Epithelial cell of umbilical artery (primary cell): ENCODE data around the gene ARHGEF10L. TPM values are rescaled to one million over a fixed set of nuclear protein-coding genes. Genes with fewer than 3 reads are reported as not detected.

Source experiments
- total RNA-seq: library from RNA; depleted of rRNA; stranded (reverse); fragments of >200 nt; gene quantifications from 2 replicates; pipeline ENCODE4 v1.2.3, GENCODE V29; 2014

ARHGEF10L gene, protein sequence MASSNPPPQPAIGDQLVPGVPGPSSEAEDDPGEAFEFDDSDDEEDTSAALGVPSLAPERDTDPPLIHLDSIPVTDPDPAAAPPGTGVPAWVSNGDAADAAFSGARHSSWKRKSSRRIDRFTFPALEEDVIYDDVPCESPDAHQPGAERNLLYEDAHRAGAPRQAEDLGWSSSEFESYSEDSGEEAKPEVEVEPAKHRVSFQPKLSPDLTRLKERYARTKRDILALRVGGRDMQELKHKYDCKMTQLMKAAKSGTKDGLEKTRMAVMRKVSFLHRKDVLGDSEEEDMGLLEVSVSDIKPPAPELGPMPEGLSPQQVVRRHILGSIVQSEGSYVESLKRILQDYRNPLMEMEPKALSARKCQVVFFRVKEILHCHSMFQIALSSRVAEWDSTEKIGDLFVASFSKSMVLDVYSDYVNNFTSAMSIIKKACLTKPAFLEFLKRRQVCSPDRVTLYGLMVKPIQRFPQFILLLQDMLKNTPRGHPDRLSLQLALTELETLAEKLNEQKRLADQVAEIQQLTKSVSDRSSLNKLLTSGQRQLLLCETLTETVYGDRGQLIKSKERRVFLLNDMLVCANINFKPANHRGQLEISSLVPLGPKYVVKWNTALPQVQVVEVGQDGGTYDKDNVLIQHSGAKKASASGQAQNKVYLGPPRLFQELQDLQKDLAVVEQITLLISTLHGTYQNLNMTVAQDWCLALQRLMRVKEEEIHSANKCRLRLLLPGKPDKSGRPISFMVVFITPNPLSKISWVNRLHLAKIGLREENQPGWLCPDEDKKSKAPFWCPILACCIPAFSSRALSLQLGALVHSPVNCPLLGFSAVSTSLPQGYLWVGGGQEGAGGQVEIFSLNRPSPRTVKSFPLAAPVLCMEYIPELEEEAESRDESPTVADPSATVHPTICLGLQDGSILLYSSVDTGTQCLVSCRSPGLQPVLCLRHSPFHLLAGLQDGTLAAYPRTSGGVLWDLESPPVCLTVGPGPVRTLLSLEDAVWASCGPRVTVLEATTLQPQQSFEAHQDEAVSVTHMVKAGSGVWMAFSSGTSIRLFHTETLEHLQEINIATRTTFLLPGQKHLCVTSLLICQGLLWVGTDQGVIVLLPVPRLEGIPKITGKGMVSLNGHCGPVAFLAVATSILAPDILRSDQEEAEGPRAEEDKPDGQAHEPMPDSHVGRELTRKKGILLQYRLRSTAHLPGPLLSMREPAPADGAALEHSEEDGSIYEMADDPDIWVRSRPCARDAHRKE (N-terminal part only)
- 5.6 and 5.8 TPM in 2 replicates for total RNA-seq

DNA sequence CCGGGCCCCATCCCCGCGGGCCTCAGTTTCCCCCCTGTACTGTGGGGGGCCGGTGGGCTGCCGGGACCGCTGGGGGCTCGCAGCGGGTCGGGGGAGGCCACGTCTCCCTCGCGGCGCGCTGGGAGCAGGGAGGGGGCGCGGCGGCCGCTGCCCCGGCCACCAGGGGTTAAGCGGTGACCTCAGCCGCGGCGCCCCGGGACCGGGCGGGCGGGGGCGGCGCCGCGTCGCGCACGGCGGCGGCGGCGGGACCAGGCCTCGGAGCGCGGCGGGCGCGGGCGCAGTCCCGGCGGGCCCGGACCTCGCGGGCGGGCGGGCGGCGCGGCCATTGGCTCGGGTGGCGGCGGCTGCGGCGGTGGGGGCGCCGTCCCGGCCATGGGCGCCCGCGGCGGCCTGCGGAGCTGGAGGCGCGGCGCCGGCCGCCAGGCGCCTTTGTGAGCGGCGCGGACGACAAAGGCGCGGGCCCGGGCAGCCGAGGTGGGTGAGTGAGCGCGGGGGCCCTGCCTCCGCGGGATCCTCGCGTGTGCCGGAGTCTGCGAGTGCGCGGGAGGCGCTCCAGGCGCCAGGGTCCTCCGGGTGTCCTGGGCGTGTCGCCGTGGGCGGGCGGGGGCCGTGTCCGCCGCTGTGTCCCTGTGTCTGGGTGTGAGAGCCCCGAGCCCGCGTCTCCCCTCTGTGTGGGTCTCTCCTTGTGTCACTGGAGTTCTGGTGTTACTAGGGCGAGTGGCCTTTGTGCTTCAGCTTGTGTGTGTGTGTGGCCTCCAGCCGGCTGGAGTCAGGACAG is at the start of gene ARHGEF10L:
TSS of gene ARHGEF10L (plus strand) at position 222 of the 778 bp plus-strand sequence. CDS start 40,898 bp downstream, outside the sequence.

Other genes starting within 250 kb of the ARHGEF10L start
- not detected in 2 replicates for gene PADI4, start 231.5 kb upstream of the ARHGEF10L start, total RNA-seq
- gene PADI6, start 167.5 kb upstream of the ARHGEF10L start, total RNA-seq = not detected in 2 replicates
- gene RCC2, start 100.0 kb upstream of the ARHGEF10L start, total RNA-seq = 94.2 and 172 TPM in 2 replicates
- gene ACTL8, start 215.6 kb downstream of the ARHGEF10L start, total RNA-seq = under 0.01 TPM in 1 of 2 replicates, not detected in the other